Measurements from ENCODE around the gene ALPK1.

DNA sequence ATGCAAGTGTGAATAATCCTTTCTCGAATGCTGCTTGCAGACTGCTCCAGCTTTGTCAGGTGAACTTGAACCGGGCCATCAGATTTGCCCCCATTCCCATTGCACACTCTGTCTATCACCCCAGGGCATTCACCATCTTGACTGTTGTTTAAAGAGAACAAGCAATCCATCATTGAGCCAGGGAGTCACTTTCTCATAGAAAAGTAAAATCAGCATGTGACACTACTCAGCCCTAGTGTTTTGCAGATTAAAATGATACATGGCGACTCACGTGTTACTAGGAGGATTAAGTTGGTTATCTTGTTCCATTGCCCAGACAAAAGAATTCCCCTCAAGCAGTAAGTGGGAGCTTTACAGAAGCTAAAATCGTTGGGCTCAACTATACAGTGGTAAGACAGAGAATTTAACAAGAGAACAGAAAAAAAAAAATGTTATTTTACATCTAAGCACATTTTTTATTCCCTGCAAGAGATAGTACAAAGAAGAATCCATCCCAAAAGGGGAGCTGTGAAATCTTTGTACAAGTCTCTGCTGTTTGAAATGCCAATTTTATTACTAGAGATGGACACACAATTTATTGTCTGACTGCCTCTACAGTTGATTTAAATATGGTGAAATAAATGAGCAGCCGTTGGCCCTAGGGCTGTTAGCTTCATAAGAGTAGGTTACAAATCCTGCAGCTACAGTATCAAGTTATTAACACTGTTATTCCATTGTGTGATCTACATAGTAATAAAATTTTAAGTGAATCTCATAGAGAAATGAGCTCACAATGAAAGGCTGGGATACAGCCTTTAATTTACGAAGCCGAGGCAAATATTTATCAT lies 151.3 kb downstream of the ALPK1 start:
- no peak for TF ChIP-seq CTCF (IDR thresholded peaks at IDR 0.05)
- TF ChIP-seq POLR2AphosphoS5 (IDR thresholded peaks at IDR 0.05): no peak

All from prostate gland (tissue), 2 donors.